K562 (cell line): ENCODE results near the gene UNC119. TPM values are rescaled to one million over a fixed set of nuclear protein-coding genes. Genes with fewer than 3 reads are reported as not detected.
A peak's percentile ranks its signal among the peaks of the same experiment; 100 is the strongest.

Experiments used
- CEBPG ChIP-seq, 3 experiments: fragments of 200-800 bp in 1 of 3; sonication (Bioruptor generic) in 1 of 3; sonication (generic) in 1 of 3; formaldehyde crosslinking in 1 of 3; IDR thresholded peaks in 2 of 3; conservative IDR thresholded peaks in 1 of 3; 2 replicates each; pipeline versions ENCODE4 v1.6.1 to v1.8.0; 2016 to 2022; ENCODE audit warnings: missing compliant biosample characterization in 2 of 3, missing genetic modification characterization in 2 of 3, mild to moderate bottlenecking in 1 of 3, missing genetic modification reagents in 1 of 3
- HCFC1 ChIP-seq: IDR thresholded peaks from 2 replicates; pipeline ENCODE4 v1.6.1; 2012; ENCODE audit warnings: low read depth, low read length, improper control_type of control experiment
- PCBP1 ChIP-seq: fragments of 200-400 bp; formaldehyde crosslinking; IDR thresholded peaks from 2 replicates; pipeline ENCODE4 v1.6.1; 2018; ENCODE audit warnings: mild to moderate bottlenecking, low read depth, low read length; ENCODE audit not compliant: poor library complexity, severe bottlenecking
- SMARCE1 ChIP-seq: fragments of 450-650 bp; IDR thresholded peaks from 2 replicates; pipeline ENCODE4 v1.7.1; 2016; ENCODE audit warnings: mild to moderate bottlenecking
- SNRNP70 ChIP-seq: fragments of 200-400 bp; formaldehyde crosslinking; optimal IDR thresholded peaks from 2 replicates; pipeline ENCODE3; 2017; ENCODE audit warnings: low read depth, low read length
- ZKSCAN8 ChIP-seq: fragments of 200-800 bp; sonication (Bioruptor generic); IDR thresholded peaks from 2 replicates; pipeline ENCODE4 v1.6.1; 2016; ENCODE audit warnings: missing genetic modification characterization, missing compliant biosample characterization
- polyA plus RNA-seq, 8 experiments: library from polyadenylated mRNA; depleted of rRNA in 4 of 8; stranded (reverse) in 5 of 8; unstranded in 3 of 8; fragments of >200 nt; fragmentation: Nextera tagmentation in 2 of 8; fragmentation: Illumina TruSeq in 1 of 8; extraction: Ambion mirVana in 2 of 8; extraction: Trizol in 1 of 8; gene quantifications; 2 replicates each; pipeline versions ENCODE4 v1.2.1 to v1.2.3, GENCODE V29; 2011 to 2014; ENCODE audit warnings: inconsistent platforms in 1 of 8, missing spikeins in 1 of 8
- total RNA-seq, 7 experiments: library from RNA; depleted of rRNA in 6 of 7; stranded (reverse); fragments of >200 nt in 6 of 7; fragmentation: Illumina TruSeq in 2 of 7; extraction: Trizol in 2 of 7; gene quantifications; 2 replicates each; pipeline versions ENCODE4 v1.2.1 to v1.2.3, GENCODE V29; 2011 to 2021; ENCODE audit warnings: low replicate concordance in 1 of 7
- TF ChIP-seq, protein P1 (sequence below), 2 experiments: fragments of 450-650 bp in 1 of 2; sonication (generic) in 1 of 2; formaldehyde crosslinking in 1 of 2; IDR thresholded peaks; 2 replicates each; pipeline versions ENCODE4 v1.7.1 to v1.9.0; 2016 to 2022; ENCODE audit warnings: inconsistent platforms in 1 of 2, mild to moderate bottlenecking in 1 of 2, missing genetic modification reagents in 1 of 2
- TF ChIP-seq, protein P2 (sequence below), 2 experiments: IDR thresholded peaks; 2 replicates each; pipeline ENCODE4 v1.6.1; 2011; ENCODE audit warnings: borderline replicate concordance in 1 of 2, control low read depth in 1 of 2, low read depth in 1 of 2, low read length in 1 of 2, mild to moderate bottlenecking in 1 of 2, mixed read lengths in 1 of 2, moderate library complexity in 1 of 2; ENCODE audit not compliant: insufficient read depth in 1 of 2, insufficient read length in 1 of 2, poor library complexity in 1 of 2, severe bottlenecking in 1 of 2; ENCODE audit errors: extremely low read depth in 1 of 2
- TF ChIP-seq, protein P3 (sequence below): sonication (generic); formaldehyde crosslinking; IDR thresholded peaks from 2 replicates; pipeline ENCODE4 v1.8.0; 2023; ENCODE audit warnings: mild to moderate bottlenecking, missing genetic modification reagents

Gene UNC119
- total and polyA plus RNA-seq, 9 of the 15 experiments (the other 6 are each of a cell fraction or from before 2014, with no cell fraction given), result 0.37 to 47.7 (median 16.3) TPM

DNA sequence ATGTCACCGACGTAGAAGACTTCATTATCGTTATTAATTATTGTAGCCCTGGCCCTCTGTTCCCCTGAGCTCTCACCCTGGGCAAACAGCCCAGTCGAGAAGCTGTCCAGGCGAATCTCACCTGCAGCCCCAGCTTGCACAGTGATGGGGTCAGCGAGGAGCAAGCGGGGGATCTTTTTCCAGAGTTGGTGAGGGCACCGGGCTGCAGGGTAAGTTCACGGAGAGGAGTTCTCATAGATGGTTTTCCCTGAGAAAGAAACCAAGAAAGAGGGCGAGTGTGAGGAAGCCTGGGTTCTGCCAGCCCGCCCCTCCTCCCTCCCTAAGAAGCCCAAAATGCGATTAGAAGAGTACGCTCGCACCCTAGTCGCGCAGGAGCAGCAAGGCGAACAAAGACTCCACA is 46.0 kb upstream of the UNC119 start (continued):
- TF ChIP-seq, protein P1, sequence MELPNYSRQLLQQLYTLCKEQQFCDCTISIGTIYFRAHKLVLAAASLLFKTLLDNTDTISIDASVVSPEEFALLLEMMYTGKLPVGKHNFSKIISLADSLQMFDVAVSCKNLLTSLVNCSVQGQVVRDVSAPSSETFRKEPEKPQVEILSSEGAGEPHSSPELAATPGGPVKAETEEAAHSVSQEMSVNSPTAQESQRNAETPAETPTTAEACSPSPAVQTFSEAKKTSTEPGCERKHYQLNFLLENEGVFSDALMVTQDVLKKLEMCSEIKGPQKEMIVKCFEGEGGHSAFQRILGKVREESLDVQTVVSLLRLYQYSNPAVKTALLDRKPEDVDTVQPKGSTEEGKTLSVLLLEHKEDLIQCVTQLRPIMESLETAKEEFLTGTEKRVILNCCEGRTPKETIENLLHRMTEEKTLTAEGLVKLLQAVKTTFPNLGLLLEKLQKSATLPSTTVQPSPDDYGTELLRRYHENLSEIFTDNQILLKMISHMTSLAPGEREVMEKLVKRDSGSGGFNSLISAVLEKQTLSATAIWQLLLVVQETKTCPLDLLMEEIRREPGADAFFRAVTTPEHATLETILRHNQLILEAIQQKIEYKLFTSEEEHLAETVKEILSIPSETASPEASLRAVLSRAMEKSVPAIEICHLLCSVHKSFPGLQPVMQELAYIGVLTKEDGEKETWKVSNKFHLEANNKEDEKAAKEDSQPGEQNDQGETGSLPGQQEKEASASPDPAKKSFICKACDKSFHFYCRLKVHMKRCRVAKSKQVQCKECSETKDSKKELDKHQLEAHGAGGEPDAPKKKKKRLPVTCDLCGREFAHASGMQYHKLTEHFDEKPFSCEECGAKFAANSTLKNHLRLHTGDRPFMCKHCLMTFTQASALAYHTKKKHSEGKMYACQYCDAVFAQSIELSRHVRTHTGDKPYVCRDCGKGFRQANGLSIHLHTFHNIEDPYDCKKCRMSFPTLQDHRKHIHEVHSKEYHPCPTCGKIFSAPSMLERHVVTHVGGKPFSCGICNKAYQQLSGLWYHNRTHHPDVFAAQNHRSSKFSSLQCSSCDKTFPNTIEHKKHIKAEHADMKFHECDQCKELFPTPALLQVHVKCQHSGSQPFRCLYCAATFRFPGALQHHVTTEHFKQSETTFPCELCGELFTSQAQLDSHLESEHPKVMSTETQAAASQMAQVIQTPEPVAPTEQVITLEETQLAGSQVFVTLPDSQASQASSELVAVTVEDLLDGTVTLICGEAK (IDR thresholded peaks at IDR 0.05), result no peak
- TF ChIP-seq, protein P1 (CRISPR knock-in tag; IDR thresholded peaks at IDR 0.05), result no peak
- TF ChIP-seq CEBPG (CRISPR knock-in tag; IDR thresholded peaks at IDR 0.05), result peak; percentile 3; the same call in 1 of the 2 replicates
- TF ChIP-seq CEBPG (tag; conservative IDR thresholded peaks at IDR 0.05 in 1 of 2, IDR thresholded peaks at IDR 0.05 in 1 of 2), result no peak
- TF ChIP-seq ZKSCAN8, result no peak
- no peak for TF ChIP-seq PCBP1
- no peak for TF ChIP-seq HCFC1
- TF ChIP-seq, protein P2, sequence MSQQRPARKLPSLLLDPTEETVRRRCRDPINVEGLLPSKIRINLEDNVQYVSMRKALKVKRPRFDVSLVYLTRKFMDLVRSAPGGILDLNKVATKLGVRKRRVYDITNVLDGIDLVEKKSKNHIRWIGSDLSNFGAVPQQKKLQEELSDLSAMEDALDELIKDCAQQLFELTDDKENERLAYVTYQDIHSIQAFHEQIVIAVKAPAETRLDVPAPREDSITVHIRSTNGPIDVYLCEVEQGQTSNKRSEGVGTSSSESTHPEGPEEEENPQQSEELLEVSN (IDR thresholded peaks at IDR 0.05; ENCODE audit: borderline replicate concordance in 1 of 2, extremely low read depth in 1 of 2, insufficient read depth in 1 of 2, insufficient read length in 1 of 2, low read depth in 1 of 2, low read length in 1 of 2, poor library complexity in 1 of 2, severe bottlenecking in 1 of 2), result no peak
- TF ChIP-seq SMARCE1, result no peak
- TF ChIP-seq, protein P3, sequence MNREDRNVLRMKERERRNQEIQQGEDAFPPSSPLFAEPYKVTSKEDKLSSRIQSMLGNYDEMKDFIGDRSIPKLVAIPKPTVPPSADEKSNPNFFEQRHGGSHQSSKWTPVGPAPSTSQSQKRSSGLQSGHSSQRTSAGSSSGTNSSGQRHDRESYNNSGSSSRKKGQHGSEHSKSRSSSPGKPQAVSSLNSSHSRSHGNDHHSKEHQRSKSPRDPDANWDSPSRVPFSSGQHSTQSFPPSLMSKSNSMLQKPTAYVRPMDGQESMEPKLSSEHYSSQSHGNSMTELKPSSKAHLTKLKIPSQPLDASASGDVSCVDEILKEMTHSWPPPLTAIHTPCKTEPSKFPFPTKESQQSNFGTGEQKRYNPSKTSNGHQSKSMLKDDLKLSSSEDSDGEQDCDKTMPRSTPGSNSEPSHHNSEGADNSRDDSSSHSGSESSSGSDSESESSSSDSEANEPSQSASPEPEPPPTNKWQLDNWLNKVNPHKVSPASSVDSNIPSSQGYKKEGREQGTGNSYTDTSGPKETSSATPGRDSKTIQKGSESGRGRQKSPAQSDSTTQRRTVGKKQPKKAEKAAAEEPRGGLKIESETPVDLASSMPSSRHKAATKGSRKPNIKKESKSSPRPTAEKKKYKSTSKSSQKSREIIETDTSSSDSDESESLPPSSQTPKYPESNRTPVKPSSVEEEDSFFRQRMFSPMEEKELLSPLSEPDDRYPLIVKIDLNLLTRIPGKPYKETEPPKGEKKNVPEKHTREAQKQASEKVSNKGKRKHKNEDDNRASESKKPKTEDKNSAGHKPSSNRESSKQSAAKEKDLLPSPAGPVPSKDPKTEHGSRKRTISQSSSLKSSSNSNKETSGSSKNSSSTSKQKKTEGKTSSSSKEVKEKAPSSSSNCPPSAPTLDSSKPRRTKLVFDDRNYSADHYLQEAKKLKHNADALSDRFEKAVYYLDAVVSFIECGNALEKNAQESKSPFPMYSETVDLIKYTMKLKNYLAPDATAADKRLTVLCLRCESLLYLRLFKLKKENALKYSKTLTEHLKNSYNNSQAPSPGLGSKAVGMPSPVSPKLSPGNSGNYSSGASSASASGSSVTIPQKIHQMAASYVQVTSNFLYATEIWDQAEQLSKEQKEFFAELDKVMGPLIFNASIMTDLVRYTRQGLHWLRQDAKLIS, result no peak
- peak; percentile 70 for TF ChIP-seq SNRNP70
